Coronary artery (tissue), 2 donors: ENCODE data around the gene MACROD1.

Experiments
- DNase-seq: peaks from one replicate; pipeline ENCODE4 v3.0.0-alpha.2; 2017; ENCODE audit warnings: low spot score
- H3K27ac ChIP-seq, 2 donors: fragments of 200-600 bp; sonication (generic); one replicate each; pipeline ENCODE4 v1.5.1; 2016 to 2019
- H3K4me3 ChIP-seq: fragments of 200-600 bp; sonication (generic); 2 replicates; pipeline ENCODE4 v1.5.1; 2016; ENCODE audit warnings: mild to moderate bottlenecking, moderate library complexity
- TF ChIP-seq, protein P1 (sequence below): fragments of 200-600 bp; sonication (generic); IDR thresholded peaks from one replicate; pipeline ENCODE4 v1.5.1; 2019; ENCODE audit warnings: antibody characterized with exemption

Gene MACROD1

DNA sequence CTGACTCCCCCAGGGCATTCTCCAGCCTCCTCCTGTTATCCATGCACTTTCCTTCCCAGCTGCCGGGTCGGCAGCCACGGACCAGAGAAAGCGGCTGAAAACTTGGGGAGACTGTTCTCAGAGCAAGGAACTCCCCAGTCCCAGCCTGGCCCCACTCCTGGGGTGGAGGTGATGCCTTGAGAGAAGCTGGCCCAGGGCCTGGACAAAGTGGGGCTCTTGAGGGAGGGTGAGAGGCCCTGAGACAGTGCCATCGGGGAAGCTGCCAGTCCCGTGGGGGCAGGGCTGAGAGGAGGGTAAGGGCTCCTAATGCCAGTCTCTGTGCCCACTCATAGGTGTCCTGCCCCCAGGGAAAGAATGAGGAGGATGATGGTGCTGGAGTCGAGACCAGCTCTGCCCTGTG is 76.4 kb downstream of the MACROD1 start:
- Histone ChIP-seq H3K27ac (peak overlapping the region in 1 of 2 donors; percentile 32), H3K4me3 (no peak overlapping the region)
- TF ChIP-seq, protein P1, sequence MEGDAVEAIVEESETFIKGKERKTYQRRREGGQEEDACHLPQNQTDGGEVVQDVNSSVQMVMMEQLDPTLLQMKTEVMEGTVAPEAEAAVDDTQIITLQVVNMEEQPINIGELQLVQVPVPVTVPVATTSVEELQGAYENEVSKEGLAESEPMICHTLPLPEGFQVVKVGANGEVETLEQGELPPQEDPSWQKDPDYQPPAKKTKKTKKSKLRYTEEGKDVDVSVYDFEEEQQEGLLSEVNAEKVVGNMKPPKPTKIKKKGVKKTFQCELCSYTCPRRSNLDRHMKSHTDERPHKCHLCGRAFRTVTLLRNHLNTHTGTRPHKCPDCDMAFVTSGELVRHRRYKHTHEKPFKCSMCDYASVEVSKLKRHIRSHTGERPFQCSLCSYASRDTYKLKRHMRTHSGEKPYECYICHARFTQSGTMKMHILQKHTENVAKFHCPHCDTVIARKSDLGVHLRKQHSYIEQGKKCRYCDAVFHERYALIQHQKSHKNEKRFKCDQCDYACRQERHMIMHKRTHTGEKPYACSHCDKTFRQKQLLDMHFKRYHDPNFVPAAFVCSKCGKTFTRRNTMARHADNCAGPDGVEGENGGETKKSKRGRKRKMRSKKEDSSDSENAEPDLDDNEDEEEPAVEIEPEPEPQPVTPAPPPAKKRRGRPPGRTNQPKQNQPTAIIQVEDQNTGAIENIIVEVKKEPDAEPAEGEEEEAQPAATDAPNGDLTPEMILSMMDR = no peak
- no peak for DNase-seq

DNA sequence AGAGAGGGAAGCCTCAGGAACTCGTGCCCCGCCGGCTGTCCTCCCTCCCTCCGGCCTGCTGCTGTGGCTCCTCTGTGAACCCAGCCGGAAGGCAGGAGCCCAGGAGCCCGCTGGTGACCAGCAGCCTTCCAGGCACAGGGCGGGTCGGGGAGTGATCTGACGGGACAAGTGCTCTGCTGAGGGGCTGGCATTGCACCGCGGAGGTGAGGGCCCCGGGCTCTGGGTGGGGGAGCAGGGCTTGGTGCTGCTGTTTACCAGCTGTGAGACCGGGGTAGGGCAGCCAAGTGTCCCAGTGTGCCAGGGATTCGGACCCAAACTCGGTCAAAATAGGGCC is 76.9 kb downstream of the MACROD1 start:
- no peak for DNase-seq
- TF ChIP-seq, protein P1 = no peak
- no peak overlapping the region for H3K4me3 ChIP-seq
- H3K27ac ChIP-seq = no peak overlapping the region

DNA sequence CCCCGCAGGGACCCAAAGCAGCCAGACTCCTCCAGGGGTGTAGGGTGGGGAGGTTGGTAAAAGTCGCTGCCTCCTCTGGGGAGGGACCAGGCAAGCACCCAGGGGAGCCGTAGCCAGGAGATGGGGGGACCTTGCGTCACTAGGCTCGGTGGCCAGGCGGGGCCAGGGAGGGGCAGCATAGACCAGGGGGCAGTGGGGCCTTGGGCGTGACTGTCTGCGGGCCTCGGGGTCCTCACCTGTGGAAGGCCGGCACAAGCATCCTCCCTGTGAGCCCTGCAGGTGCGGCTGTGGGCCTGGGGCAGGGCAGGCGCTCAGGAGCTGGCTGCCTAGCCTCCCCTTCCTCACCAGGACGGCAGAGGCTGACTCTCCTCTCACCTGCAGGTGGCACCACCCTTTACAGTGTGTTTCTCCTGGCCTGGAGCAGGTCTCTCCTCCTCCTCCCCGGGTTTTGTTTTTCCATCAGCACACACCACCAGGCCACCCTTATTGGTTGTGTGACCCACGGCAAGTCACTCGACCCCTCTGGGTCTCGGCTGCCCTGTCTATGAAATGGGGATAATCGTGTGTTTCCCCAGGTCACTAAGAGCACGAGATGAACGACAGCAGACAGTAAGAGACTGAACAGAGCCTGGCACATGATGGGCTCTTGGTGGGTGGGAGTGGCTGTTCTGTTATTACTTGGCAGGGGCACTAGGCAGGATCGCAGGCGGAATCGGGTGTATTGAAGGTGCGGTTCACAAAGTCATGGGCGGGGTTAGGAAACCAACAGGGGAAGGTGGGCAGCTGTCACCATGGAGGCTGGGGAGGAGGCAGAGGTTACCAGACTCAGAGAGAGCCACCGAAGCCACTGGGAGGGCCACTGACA is 77.5 kb downstream of the MACROD1 start:
- no peak overlapping the region for H3K4me3 ChIP-seq
- H3K27ac ChIP-seq = no peak overlapping the region
- no peak for DNase-seq
- TF ChIP-seq, protein P1 = no peak

DNA sequence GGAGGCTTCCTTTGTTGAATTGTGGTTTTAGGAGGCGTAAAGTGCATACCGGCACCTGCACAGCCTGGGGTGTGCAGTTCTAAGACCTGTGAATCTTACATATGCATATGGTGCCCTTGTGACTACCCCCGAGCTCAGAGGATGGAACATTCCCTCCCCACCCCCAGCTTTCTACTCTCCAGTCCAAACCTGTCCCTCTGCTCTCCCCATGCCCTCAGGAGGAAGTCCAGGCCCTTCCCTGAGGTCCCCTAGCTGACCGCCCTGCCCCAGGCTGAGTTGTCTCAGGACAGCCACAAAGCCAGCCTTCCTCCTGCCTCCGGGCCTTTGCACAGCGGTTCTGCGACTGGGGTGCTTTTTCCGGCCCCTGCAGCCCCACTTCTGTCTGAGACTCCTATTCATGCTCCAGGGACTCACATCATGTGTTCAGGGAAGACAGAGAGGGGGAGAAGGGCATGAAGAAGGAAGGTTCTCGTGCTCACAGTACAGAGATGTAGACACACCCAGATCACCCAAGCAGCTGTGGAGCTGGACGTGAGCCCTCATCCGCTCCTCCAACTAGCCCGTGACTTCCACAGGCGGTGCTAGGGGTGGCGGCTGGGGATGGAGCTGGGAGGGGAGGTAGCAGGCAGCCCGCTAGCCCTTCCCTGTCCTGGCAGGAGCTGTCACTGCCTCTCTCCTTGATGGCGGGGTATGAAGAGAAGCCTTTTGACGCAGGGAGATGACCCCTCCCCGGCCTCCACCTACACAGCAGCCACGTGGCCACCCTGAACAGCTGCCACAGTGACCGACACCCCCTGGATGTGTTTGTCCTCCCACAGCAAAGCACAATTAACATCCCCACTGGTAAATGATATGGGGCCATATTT is 79.4 kb downstream of the MACROD1 start:
- Histone ChIP-seq H3K27ac (no peak overlapping the region), H3K4me3 (no peak overlapping the region)
- TF ChIP-seq, protein P1 = no peak
- DNase-seq = no peak

DNA sequence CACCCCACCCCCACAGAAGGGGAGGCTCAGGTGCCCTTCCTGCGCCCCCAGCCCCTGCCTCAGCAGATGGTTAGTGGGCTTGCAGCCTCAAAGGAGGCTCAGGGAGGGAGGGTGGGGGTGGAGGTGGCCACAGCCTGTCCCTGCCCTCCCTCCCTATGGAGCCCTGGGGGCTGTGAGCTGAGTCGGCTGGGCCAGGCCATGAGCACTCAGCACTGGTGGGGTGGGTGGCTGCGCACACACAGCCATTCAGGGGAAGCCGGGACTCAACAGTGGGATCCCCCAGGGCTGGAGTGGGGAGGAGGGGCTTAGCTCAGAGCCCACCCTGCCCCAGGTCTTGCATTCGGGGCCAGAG is 80.0 kb downstream of the MACROD1 start:
- DNase-seq = no peak
- Histone ChIP-seq H3K27ac (no peak overlapping the region), H3K4me3 (no peak overlapping the region)
- TF ChIP-seq, protein P1 = no peak

DNA sequence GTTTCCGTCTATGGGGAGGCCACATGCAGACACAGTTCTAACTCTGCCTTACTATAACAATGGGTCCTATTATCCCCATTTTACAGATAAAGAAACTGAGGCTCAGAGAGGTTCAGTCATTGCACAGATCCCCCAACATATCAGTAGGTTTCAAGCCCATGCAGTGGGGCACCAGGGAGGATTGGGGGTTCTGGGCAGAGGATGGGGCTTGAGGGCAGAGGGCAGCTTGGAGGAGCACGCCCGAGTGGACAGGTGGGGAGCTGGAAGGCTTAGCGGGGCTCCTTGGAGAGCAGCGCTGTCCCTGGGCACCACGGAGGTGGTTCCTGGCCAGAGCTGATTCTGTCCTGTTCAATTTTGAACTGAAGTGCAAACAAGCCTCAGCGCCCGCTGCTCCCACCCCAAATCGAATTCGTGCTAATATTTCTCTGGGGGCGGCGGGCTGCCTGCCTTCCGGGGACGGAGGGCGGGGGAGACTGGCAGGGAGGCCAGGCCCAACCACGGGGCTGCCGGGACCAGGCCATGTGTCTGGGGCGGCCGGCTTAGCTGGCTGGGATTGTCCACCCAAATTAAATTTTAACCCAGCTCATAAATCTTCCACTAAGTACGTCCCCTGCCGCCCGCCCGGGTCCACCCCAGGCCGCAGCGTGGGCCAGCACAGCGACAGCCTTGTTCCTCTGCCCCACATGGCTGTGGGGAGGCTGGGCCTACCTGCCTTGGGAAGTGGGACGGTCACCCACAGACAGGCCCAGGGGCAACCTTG is 80.8 kb downstream of the MACROD1 start:
- H3K4me3 ChIP-seq = no peak overlapping the region
- DNase-seq = no peak
- H3K27ac ChIP-seq = no peak overlapping the region
- TF ChIP-seq, protein P1 = no peak
